Heart left ventricle (tissue), 13 donors: Measurements from ENCODE around the gene UACA.
"Not testable (repeated sequence)": the region's sequence is repeated elsewhere in the genome, so short reads cannot be mapped to it uniquely, and the experiment has no call there.

Experiments
- CTCF ChIP-seq, 12 donors: fragments of 200-600 bp; sonication (generic) in 4 of 12; IDR thresholded peaks; one replicate each; pipeline versions ENCODE4 v1.5.0 to v1.8.0; 2018 to 2022; ENCODE audit warnings: antibody characterized with exemption in 12 of 12, mild to moderate bottlenecking in 5 of 12
- POLR2A ChIP-seq, 2 donors: fragments of 450-650 bp; IDR thresholded peaks; one replicate each; pipeline ENCODE4 v1.6.1; 2017; ENCODE audit warnings: antibody characterized with exemption in 2 of 2, mild to moderate bottlenecking in 2 of 2, moderate library complexity in 2 of 2
- donor health status: ischemic (EF 13 %, LVEDD 7.1; RV severe dilation, severe dysfunction).
- donor health status: DM: no; HTN: yes; CAD: no.
- donor health status: DM: no; HTN: no; CAD: no.
- donor health status: ischemic (EF 25% LVEDD 6.9; RV normal size, moderate dysfunction).
- donor health status: ischemic (EF 25% LVEDD 5.7; RV mildly dilated, moderate dysfunction).
- donor health status: ischemic (EF 35%, LVEDD 5.7; RV mildly dilated, moderate dysfunction).
- donor health status: nonischemic (EF 11% LVEDD 7.7; RV severe dilation, severe dysfunction).
- donor health status: DM: yes; HTN: yes; CAD: no.
- donor health status: PGD.
- donor health status: ischemic (EF 29% LVEDD 5.4; RV normal size, mild dysfunction).
- donor health status: nonischemic (EF 23%, LVEDD 6.1; RV moderate dilation, normal function).

- TF ChIP-seq POLR2A, CTCF (IDR thresholded peaks at IDR 0.05): not testable (repeated sequence)
These were observed 147.0 kb downstream of the UACA start for GRCh38 chr15:70616311-70616756.
